Measurements from ENCODE around the gene SEPTIN7.

The SEPTIN7 gene

GRCh38 chr7:35849158-35849831, 48.4 kb downstream of the SEPTIN7 start:
- no peaks in the 10 kb centered on the region for H3K27me3 ChIP-seq (ENCODE audit: control insufficient read depth, insufficient read depth, low read length)
- H3K4me3 ChIP-seq (ENCODE audit: low read length) = no peak overlapping the region
- no peaks in the 10 kb centered on the region for H3K9me3 ChIP-seq (ENCODE audit: control insufficient read depth, low read length)
- H3K4me1 ChIP-seq (ENCODE audit: control insufficient read depth, insufficient read depth, low read length) = no peaks in the 10 kb centered on the region
- H3K36me3 ChIP-seq (ENCODE audit: control insufficient read depth, insufficient read depth, low read length) = no peaks in the 10 kb centered on the region
- no peak overlapping the region for H3K9ac ChIP-seq (ENCODE audit: low read length)

DNA sequence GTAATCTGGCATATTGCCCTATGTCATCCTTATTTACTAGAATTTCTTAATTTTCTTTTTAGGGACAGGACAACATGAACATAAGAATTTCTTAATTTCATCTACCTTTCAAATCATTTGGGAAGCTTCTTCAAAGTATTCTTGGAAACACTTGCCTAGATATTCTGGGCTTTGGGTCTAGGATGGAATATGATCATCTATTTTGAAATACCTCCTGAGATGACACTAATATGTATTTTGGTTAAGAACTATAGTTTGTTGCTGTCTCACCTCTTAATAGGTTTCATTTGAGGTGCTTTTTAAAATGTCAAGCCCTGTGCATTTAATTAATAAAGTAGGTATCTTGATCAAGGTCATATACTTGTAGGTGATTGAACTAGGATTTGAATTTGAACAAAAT, 49.1 kb downstream of the SEPTIN7 start:
- Histone ChIP-seq H3K9ac (ENCODE audit: low read length) (no peak overlapping the region), H3K4me3 (ENCODE audit: low read length) (no peak overlapping the region), H3K4me1 (ENCODE audit: control insufficient read depth, insufficient read depth, low read length) (no peaks in the 10 kb centered on the region), H3K27me3 (ENCODE audit: control insufficient read depth, insufficient read depth, low read length) (no peaks in the 10 kb centered on the region), H3K36me3 (ENCODE audit: control insufficient read depth, insufficient read depth, low read length) (no peaks in the 10 kb centered on the region), H3K9me3 (ENCODE audit: control insufficient read depth, low read length) (no peaks in the 10 kb centered on the region)
